IMR-90 (cell line): ENCODE results near the gene SLC8A3. TPM values are rescaled to one million over a fixed set of nuclear protein-coding genes. Genes with fewer than 3 reads are reported as not detected.

ENCODE experiments used
- ATAC-seq: fragments of 200-7000 bp; cut with Tn5 transposase; 2 replicates; pipeline ENCODE4 v1.9.1; 2020; ENCODE audit warnings: low read depth, mild to moderate bottlenecking, moderate library complexity
- BruUV-seq: library from RNA; stranded (reverse); fragments of 400-500 nt; replicated peaks from 2 replicates; lab custom pipeline; 2021; lab: Mats Ljungman, UMichigan
- CTCF ChIA-PET: fragments of 300-600 bp; formaldehyde crosslinking; extraction: SDS; loops from one replicate; lab custom pipeline; 2021; ENCODE audit warnings: antibody characterized with exemption; lab: Yijun Ruan, JAX
- POLR2A ChIA-PET: fragments of 300-600 bp; sonication (Branson Sonifier 250); formaldehyde crosslinking; loops from one replicate; lab custom pipeline; 2022; ENCODE audit warnings: antibody characterized with exemption; ENCODE audit not compliant: unreplicated experiment; lab: Charles Lee
- DNase-seq: peaks from one replicate; pipeline ENCODE4 v3.0.0; 2013
- H2AFZ ChIP-seq: replicated peaks from 2 replicates; pipeline ENCODE3; 2013; ENCODE audit warnings: low read length, mild to moderate bottlenecking; ENCODE audit not compliant: poor library complexity
- H2AK5ac ChIP-seq: 2 replicates; pipeline ENCODE4 v1.6.1; 2013; ENCODE audit warnings: low read depth, low read length, inconsistent platforms
- H2AK9ac ChIP-seq: replicated peaks from 2 replicates; pipeline ENCODE3; 2013; ENCODE audit warnings: mild to moderate bottlenecking, low read depth, low read length, moderate library complexity; ENCODE audit not compliant: poor library complexity
- H2BK120ac ChIP-seq: 2 replicates; pipeline ENCODE4 v1.6.1; 2013; ENCODE audit warnings: low read depth, low read length, inconsistent platforms
- H2BK15ac ChIP-seq: 3 replicates; pipeline ENCODE4 v1.6.1; 2013; ENCODE audit warnings: low read depth, low read length, inconsistent platforms
- H2BK20ac ChIP-seq: 2 replicates; pipeline ENCODE4 v1.6.1; 2013; ENCODE audit warnings: low read depth, mild to moderate bottlenecking, inconsistent platforms, low read length, moderate library complexity
- H2BK5ac ChIP-seq: 2 replicates; pipeline ENCODE4 v1.6.1; 2013; ENCODE audit warnings: mild to moderate bottlenecking, low read depth, low read length, inconsistent platforms; ENCODE audit not compliant: poor library complexity, severe bottlenecking
- H3K14ac ChIP-seq: replicated peaks from 2 replicates; pipeline ENCODE4 v1.6.1; 2013; ENCODE audit warnings: low read depth, low read length, inconsistent platforms
- H3K18ac ChIP-seq: 2 replicates; pipeline ENCODE4 v1.6.1; 2013; ENCODE audit warnings: low read depth, low read length, control low read depth
- H3K23ac ChIP-seq: 2 replicates; pipeline ENCODE4 v1.6.1; 2013; ENCODE audit warnings: low read depth, low read length, inconsistent platforms
- H3K27ac ChIP-seq: 2 replicates; pipeline ENCODE4 v1.5.1; 2013; ENCODE audit warnings: mild to moderate bottlenecking, control low read depth, low read length; ENCODE audit not compliant: insufficient read depth
- H3K27me3 ChIP-seq: 2 replicates; pipeline ENCODE4 v1.6.1; 2013; ENCODE audit warnings: low read length; ENCODE audit not compliant: control insufficient read depth, insufficient read depth
- H3K36me3 ChIP-seq: 2 replicates; pipeline ENCODE4 v1.6.1; 2013; ENCODE audit warnings: low read length, mixed read lengths; ENCODE audit not compliant: control insufficient read depth, insufficient read depth
- H3K4ac ChIP-seq: 2 replicates; pipeline ENCODE4 v1.6.1; 2013; ENCODE audit warnings: low read depth, low read length, inconsistent platforms
- H3K4me1 ChIP-seq: 2 replicates; pipeline ENCODE4 v1.6.1; 2013; ENCODE audit warnings: low read length, mixed read lengths; ENCODE audit not compliant: control insufficient read depth, insufficient read depth
- H3K4me2 ChIP-seq: 2 replicates; pipeline ENCODE4 v1.6.1; 2013; ENCODE audit warnings: low read depth, mild to moderate bottlenecking, control low read depth, low read length, moderate library complexity
- H3K4me3 ChIP-seq: 2 replicates; pipeline ENCODE4 v1.5.1; 2013; ENCODE audit warnings: low read depth, mild to moderate bottlenecking, control low read depth, low read length, moderate library complexity; ENCODE audit not compliant: insufficient read depth
- H3K56ac ChIP-seq: 2 replicates; pipeline ENCODE4 v1.6.1; 2013; ENCODE audit warnings: low read length, inconsistent platforms; ENCODE audit not compliant: insufficient read depth; ENCODE audit errors: extremely low read depth
- H3K79me1 ChIP-seq, 2 experiments: 2 replicates each; pipeline ENCODE4 v1.6.1; 2013; ENCODE audit warnings: low read length in 2 of 2, inconsistent platforms in 1 of 2, low read depth in 1 of 2
- H3K9ac ChIP-seq: 2 replicates; pipeline ENCODE4 v1.6.1; 2013; ENCODE audit warnings: low read depth, low read length, control low read depth
- H3K9me1 ChIP-seq: 2 replicates; pipeline ENCODE4 v1.6.1; 2013; ENCODE audit warnings: low read length, inconsistent platforms; ENCODE audit not compliant: insufficient read depth
- H3K9me3 ChIP-seq: 2 replicates; pipeline ENCODE4 v1.6.1; 2013; ENCODE audit warnings: low read length; ENCODE audit not compliant: control insufficient read depth, insufficient read depth
- H4K20me1 ChIP-seq: 2 replicates; pipeline ENCODE4 v1.6.1; 2013; ENCODE audit warnings: low read length, inconsistent platforms; ENCODE audit not compliant: insufficient read depth
- H4K5ac ChIP-seq: 2 replicates; pipeline ENCODE4 v1.6.1; 2013; ENCODE audit warnings: mild to moderate bottlenecking, low read depth, low read length, control low read depth
- H4K8ac ChIP-seq, 2 experiments: 2 replicates each; pipeline ENCODE4 v1.6.1; 2013; ENCODE audit warnings: low read depth in 2 of 2, low read length in 2 of 2, control low read depth in 1 of 2, inconsistent platforms in 1 of 2
- H4K91ac ChIP-seq: 2 replicates; pipeline ENCODE4 v1.6.1; 2013; ENCODE audit warnings: low read depth, low read length, inconsistent platforms; ENCODE audit not compliant: insufficient read depth
- BHLHE40 ChIP-seq: fragments of 150-350 bp; IDR thresholded peaks from 2 replicates; pipeline ENCODE4 v1.6.1; 2016; ENCODE audit warnings: mild to moderate bottlenecking, low read depth, low read length
- CEBPB ChIP-seq: IDR thresholded peaks from 2 replicates; pipeline ENCODE4 v1.6.1; 2012; ENCODE audit warnings: low read depth, low read length, improper control_type of control experiment
- CHD1 ChIP-seq: IDR thresholded peaks from 2 replicates; pipeline ENCODE4 v1.6.1; 2012; ENCODE audit warnings: low read depth, low read length, improper control_type of control experiment
- CTCF ChIP-seq: conservative IDR thresholded peaks from 2 replicates; pipeline ENCODE4 v1.5.1; 2012; ENCODE audit warnings: mild to moderate bottlenecking, low read depth, low read length, improper control_type of control experiment
- ELK1 ChIP-seq: fragments of 150-350 bp; IDR thresholded peaks from 2 replicates; pipeline ENCODE4 v1.6.1; 2016; ENCODE audit warnings: low read depth, mild to moderate bottlenecking, low read length, moderate library complexity, borderline replicate concordance
- FOS ChIP-seq: fragments of 150-350 bp; IDR thresholded peaks from 2 replicates; pipeline ENCODE4 v1.6.1; 2016; ENCODE audit warnings: low read depth, low read length
- MAFK ChIP-seq: IDR thresholded peaks from 2 replicates; pipeline ENCODE4 v1.6.1; 2012; ENCODE audit warnings: low read depth, low read length, improper control_type of control experiment
- MAZ ChIP-seq: IDR thresholded peaks from 2 replicates; pipeline ENCODE4 v1.6.1; 2012; ENCODE audit warnings: low read depth, mild to moderate bottlenecking, low read length, improper control_type of control experiment, moderate library complexity, borderline replicate concordance
- MXI1 ChIP-seq: IDR thresholded peaks from 2 replicates; pipeline ENCODE4 v1.6.1; 2012; ENCODE audit warnings: low read depth, mild to moderate bottlenecking, low read length, moderate library complexity, borderline replicate concordance
- NFE2L2 ChIP-seq: fragments of 150-350 bp; IDR thresholded peaks from 2 replicates; pipeline ENCODE4 v1.6.1; 2016; ENCODE audit warnings: low read depth, mild to moderate bottlenecking, low read length
- POLR2A ChIP-seq: IDR thresholded peaks from 2 replicates; pipeline ENCODE4 v1.6.1; 2012; ENCODE audit warnings: mild to moderate bottlenecking, low read depth, low read length
- RAD21 ChIP-seq: IDR thresholded peaks from 2 replicates; pipeline ENCODE4 v1.6.1; 2012; ENCODE audit warnings: low read length, improper control_type of control experiment
- RCOR1 ChIP-seq: IDR thresholded peaks from 2 replicates; pipeline ENCODE4 v1.6.1; 2012; ENCODE audit warnings: mild to moderate bottlenecking, low read length, improper control_type of control experiment; ENCODE audit not compliant: insufficient replicate concordance
- RFX5 ChIP-seq: IDR thresholded peaks from 2 replicates; pipeline ENCODE4 v1.8.0; 2012; ENCODE audit warnings: low read depth, mild to moderate bottlenecking, low read length, moderate library complexity
- SMC3 ChIP-seq: fragments of 150-350 bp; IDR thresholded peaks from 2 replicates; pipeline ENCODE4 v1.6.1; 2016; ENCODE audit warnings: low read depth, mild to moderate bottlenecking, antibody characterized with exemption, low read length, moderate library complexity
- USF2 ChIP-seq: fragments of 150-350 bp; IDR thresholded peaks from 2 replicates; pipeline ENCODE4 v1.6.1; 2017; ENCODE audit warnings: mild to moderate bottlenecking, antibody characterized with exemption, low read length, low read depth
- WGBS, 2 experiments: methylation state at CpG; one replicate each; pipeline versions ENCODE4 v1.1.5 to v1.1.7; 2013; ENCODE audit warnings: missing lambda C conversion rate in 2 of 2; ENCODE audit not compliant: insufficient read length in 1 of 2; ENCODE audit errors: extremely low coverage in 2 of 2; 5-methylcytosine and 5-hydroxymethylcytosine counted together
- dilution Hi-C: fragments of 300-500 bp; cut with HindIII; formaldehyde crosslinking; loops from one replicate; pipeline ENCODE4 v1.14.3; 2018; ENCODE audit warnings: low sequenced_read_pairs; ENCODE audit not compliant: unreplicated experiment
- in situ Hi-C: fragments of 300-500 bp; cut with MboI; formaldehyde crosslinking; loops from 3 replicates; pipeline ENCODE4 v1.14.3; 2019; ENCODE audit warnings: low sequenced_read_pairs, inconsistent platforms, mixed read lengths
- intact Hi-C: fragments of 100-400 bp; cut with micrococcal nuclease; formaldehyde crosslinking; loops from 2 replicates; pipeline ENCODE4 v1.10.0; 2022
- polyA plus RNA-seq, 3 experiments: library from polyadenylated mRNA; depleted of rRNA; stranded (reverse); fragments of >200 nt; gene quantifications; 2 replicates each; pipeline ENCODE4 v1.2.3, GENCODE V29; 2012; ENCODE audit warnings: low replicate concordance in 1 of 3
- total RNA-seq: library from RNA; depleted of rRNA; stranded (reverse); fragments of >200 nt; gene quantifications from 2 replicates; pipeline ENCODE4 v1.2.3, GENCODE V29; 2012

Gene SLC8A3
- total and polyA plus RNA-seq, 2 of the 4 experiments (the other 2 are of a cell fraction), result under 0.01 TPM; not detected in 1

GRCh38 chr14:70033561-70033960, 155.2 kb downstream of the SLC8A3 start:
- Histone ChIP-seq H4K91ac (no peak overlapping the region), H2BK15ac (no peak overlapping the region), H2AK5ac (no peak overlapping the region), H3K56ac (no peak overlapping the region), H4K20me1 (no peaks in the 10 kb centered on the region), H3K23ac (no peak overlapping the region), H3K4ac (no peak overlapping the region), H3K4me1 (0 out of 2 replicates have a peak, but pooled peaks cover 2% of the 10 kb centered on the region), H2AFZ (no peak overlapping the region), H2BK120ac (no peak overlapping the region), H2BK5ac (no peak overlapping the region), H3K79me1 (no peaks in the 10 kb centered on the region), H4K8ac (no peak overlapping the region), H3K18ac (no peak overlapping the region), H3K9me3 (no peaks in the 10 kb centered on the region), H3K36me3 (peaks cover 3% of the 10 kb centered on the region; the same call in 1 of the 2 replicates), H3K4me2 (no peak overlapping the region), H4K5ac (no peak overlapping the region), H2AK9ac (no peak overlapping the region), H3K14ac (no peak overlapping the region), H3K9me1 (no peaks in the 10 kb centered on the region), H3K4me3 (no peak overlapping the region), H3K9ac (no peak overlapping the region), H3K27ac (no peak overlapping the region), H3K27me3 (no peaks in the 10 kb centered on the region), H2BK20ac (no peak overlapping the region)
- ChIA-PET POLR2A (no interaction called here), CTCF (no interaction called here)
- ATAC-seq (no peak), DNase-seq (no peak)
- no TSS peak for BruUV-seq
- in situ Hi-C loops, result no loop called here
- dilution Hi-C loops, result no loop called here
- no CpG with 5 or more reads among the region's 2 CpGs for WGBS, 2 experiments
- no peak for TF ChIP-seq NFE2L2
- TF ChIP-seq BHLHE40, result no peak
- TF ChIP-seq CHD1, result no peak
- TF ChIP-seq RAD21, result no peak
- no peak for TF ChIP-seq MXI1
- no peak for TF ChIP-seq FOS
- no peak for TF ChIP-seq SMC3
- TF ChIP-seq MAFK, result no peak
- TF ChIP-seq MAZ, result no peak
- TF ChIP-seq RCOR1, result no peak
- no peak for TF ChIP-seq USF2
- no peak for TF ChIP-seq POLR2A
- no peak for TF ChIP-seq RFX5
- TF ChIP-seq ELK1, result no peak
- no peak for TF ChIP-seq CEBPB
- no peak for TF ChIP-seq CTCF
- intact Hi-C loops, result no loop called here
